ENCODE measurements around the gene TRIM45.
A peak's percentile ranks its signal among the peaks of the same experiment; 100 is the strongest.
"Not testable (repeated sequence)": the region's sequence is repeated elsewhere in the genome, so short reads cannot be mapped to it uniquely, and the experiment has no call there.

TRIM45 gene, protein sequence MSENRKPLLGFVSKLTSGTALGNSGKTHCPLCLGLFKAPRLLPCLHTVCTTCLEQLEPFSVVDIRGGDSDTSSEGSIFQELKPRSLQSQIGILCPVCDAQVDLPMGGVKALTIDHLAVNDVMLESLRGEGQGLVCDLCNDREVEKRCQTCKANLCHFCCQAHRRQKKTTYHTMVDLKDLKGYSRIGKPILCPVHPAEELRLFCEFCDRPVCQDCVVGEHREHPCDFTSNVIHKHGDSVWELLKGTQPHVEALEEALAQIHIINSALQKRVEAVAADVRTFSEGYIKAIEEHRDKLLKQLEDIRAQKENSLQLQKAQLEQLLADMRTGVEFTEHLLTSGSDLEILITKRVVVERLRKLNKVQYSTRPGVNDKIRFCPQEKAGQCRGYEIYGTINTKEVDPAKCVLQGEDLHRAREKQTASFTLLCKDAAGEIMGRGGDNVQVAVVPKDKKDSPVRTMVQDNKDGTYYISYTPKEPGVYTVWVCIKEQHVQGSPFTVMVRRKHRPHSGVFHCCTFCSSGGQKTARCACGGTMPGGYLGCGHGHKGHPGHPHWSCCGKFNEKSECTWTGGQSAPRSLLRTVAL

DNA sequence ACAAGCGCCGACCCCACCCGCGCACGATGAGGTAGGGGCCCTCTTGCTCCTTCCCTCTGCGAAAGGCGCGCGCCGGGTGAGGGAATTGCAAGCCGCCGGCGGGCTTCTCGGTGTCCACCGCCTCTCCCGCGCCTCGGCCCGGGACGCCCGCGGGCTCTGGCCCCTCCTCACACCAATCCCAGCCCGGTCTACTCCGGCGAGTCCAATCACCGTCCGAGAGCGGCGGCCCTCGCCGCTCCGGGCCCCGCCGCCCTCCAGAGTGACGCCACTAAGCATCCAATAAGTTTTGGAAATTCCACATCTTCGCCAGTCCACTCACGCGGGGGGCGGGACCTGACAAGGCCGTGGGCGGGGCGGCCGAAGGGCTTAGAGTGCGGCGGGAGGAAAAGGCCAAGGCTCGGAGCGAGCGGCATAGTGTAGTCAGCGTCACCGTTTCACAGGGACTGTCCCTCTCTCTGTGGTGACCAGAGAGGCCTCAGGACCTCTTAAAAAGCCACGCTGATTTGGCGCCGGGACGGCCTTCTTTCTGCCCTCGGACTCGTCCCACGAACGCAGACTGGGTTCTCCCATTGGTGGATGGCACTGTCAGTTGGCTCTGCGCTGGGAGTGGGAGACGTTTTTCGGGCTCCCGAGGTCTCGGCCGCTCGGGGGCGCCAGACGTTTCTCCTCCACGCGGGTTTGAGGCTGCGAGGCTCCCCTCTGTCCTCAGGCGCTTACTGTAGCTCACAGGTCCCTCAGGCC lies at the start of gene TRIM45:
TRIM45 (minus strand) TSS at position 161 of the 741 bp plus-strand sequence. CDS start 548 bp downstream, outside the sequence.
- peak; percentile 97 for DNase-seq

DNA sequence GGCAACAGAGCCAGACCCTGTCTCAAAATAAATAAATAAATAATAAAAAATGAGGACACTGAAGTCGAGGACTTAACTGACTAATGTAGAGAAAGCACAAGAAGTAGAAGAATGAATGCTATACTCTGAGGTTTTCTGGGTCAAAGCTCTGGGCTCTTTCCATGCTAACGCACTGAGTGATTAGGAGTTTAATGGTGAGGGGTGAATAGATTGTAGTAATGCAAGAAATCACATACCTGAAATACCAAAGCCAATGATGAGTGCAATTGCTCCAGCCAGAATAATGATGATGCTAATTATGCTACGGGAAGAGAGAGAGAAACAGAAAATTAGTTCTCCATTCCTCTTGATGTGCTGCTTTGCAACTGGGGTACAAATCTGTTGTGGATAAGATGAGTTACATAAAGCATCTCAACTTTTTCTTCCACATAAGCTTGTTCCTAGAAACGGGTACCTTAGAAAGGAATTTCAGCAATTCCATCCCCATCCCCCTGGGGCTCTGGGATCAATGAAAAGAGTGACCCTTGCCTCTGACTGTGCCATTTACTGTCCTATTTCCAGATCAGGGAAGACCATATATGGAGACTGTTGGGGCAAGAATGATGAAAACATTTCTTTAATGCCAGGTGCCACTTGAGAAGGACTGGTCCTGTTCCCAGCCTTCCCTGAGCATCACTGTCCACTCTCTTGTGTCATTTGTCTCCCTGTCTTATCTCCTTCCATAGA lies 48.5 kb upstream of the TRIM45 start:
- no peak for DNase-seq

DNA sequence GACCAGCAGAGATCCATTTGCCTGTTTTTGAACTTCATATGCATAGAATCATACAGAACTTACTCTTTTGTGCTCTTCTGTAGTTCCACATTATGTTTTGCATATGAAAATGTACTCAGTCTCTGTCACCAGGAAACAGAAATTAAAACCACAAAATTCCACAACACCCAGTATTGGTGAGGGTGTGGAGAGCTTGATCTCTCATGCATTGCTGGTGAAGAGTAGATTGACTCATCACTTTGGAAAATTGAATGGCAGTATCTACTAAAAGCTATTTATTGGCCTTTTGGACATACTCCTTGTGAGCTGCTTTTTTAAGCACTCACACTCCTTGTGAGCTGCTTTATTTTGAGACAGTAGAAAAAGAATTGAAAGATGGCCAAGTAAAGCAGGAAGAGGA lies 45.9 kb upstream of the TRIM45 start:
- no peak for DNase-seq

DNA sequence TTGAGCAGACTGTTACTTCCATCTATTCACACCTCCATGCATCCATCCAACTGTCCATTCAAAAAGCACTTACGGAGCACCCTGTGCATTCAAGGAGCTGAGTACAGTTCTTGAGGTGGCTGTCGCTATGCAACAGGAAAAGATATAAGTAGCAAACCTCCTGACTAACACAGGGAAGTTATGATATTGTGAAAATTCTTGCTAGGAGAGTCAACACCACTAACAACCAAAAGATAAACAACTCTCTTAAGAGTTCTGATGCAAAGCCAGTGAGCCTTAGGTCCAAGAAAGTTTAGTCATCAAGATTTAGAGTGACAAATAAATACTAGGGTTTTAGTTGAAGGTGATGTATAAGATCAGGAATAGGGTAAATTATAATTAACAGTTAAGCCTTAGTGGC lies 44.5 kb upstream of the TRIM45 start:
- DNase-seq, result no peak

GRCh38 chr1:117164209-117164608 lies 42.7 kb upstream of the TRIM45 start:
- DNase-seq, result no peak

DNA sequence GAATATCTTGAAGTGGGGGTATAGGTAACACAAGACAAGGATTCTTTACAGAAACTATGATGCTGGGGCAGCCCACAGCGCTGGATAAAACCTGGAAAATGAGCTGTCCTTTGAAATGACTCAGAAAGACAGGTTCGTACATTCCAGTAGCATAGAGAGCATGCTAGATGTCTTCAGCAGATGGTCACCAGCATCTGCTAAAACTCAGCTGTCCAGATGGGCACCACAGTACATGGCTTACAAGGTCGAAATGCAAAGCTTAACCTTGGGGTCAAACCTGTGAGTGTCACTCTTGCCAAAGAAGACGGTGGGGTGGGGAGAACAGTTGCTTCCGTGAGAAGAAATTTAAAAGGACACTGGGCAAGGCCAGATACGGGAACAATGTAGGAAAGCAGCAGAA lies 41.3 kb upstream of the TRIM45 start:
- no peak for DNase-seq

DNA sequence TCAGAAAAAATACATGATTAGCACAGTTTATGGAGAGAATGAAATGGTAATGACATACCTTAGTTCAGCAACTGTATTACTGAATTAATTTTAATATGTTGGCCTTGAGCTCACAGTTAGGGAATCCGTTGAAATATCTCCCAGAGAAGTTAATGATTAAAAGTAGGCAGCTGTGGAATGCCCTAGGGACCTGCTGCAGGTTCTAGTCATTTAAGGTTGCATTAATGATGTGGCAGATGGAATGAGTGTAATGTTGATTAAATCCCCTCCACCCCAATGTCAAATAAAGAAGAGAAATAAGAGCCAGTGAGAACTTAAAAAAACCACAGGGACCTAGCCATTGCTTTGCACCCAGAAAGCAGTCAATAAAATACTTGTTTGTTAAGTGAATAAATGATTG lies 40.3 kb upstream of the TRIM45 start:
- DNase-seq, result no peak

DNA sequence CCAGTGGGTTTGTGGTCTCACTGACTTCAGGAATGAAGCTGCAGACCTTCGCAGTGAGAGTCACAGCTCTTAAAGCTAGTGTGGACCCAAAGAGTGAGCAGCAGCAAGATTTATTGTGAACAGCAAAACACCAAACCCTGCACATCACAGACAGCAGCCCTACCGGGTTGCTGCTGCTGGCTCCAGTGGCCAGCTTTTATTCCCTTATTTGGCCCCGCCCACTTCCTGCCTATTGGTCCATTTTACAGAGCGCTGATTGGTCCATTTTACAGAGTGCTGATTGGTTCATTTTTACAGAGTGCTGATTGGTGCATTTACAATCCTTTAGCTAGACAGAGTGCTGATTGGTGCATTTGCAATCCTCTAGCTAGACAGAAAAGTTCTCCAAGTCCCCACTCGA lies 29.8 kb upstream of the TRIM45 start:
- DNase-seq, result not testable (repeated sequence)

- DNase-seq, result no peak
Measured at GRCh38 chr1:117150316-117150715, 28.8 kb upstream of the TRIM45 start.

- DNase-seq, result no peak
Measured at GRCh38 chr1:117147856-117148588, 26.5 kb upstream of the TRIM45 start.

DNA sequence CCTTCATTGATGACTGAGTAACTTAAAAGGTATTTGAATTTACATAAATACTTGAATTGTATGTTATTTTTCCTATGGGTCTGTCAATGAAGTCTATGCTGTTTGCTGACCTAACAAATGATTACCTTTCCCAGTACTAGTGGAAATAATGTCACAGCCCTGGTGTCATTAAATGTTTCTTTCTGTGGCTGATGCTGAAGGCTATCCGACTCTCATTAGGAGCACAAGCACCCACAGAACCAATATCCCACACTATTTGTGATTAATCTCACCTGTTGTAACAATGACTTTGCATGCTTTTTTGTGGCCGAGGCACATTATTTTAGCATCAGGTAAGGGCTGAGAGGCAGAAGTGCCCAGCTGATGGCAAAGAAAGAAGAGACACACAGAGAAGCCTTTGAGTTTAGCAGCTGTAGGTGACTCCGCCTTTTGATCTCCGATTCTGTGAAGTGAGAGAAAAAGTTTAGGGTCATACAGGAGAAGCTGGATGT lies 25.8 kb upstream of the TRIM45 start:
- DNase-seq, result no peak

- no peak for DNase-seq
Measured at GRCh38 chr1:117146575-117147340, 25.2 kb upstream of the TRIM45 start.

DNA sequence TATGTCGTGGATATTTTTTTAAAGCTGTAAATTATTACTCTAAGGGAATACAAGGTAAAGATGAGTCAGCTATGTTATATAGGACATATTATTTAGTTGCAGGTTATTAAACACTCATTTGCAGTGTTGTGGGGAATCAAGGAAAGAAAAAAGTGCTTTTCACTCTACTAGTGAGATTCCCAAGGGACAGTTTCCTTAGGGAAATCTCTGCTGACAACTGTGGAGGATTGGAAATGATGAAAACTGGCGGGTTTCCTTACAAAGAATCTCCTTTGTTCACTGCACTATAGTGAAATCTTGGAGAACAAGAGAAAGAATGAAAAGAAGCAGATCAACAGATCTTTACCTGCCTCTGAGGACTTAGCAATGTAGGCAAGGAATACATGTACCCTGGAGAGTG lies 24.5 kb upstream of the TRIM45 start:
- DNase-seq, result no peak

DNA sequence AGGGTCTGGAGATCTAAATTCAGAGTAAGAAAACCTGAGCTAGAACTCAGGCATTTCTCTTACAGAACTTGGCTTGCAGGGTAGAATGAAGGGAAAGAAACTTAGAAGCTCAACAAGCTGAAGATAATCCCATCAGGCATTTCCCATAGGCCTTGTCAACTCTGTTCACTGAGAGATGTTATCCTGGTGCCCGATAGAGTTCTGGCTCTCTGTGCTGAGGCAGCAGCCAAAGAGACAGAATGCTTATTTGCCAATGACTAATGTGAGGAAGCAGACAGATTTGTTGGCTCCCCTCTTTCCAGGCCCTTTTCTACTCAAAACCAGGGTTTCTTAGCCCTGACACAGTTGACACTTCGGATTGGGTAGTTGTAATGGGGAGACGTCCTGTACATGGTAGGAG lies 22.3 kb upstream of the TRIM45 start:
- DNase-seq, result no peak

DNA sequence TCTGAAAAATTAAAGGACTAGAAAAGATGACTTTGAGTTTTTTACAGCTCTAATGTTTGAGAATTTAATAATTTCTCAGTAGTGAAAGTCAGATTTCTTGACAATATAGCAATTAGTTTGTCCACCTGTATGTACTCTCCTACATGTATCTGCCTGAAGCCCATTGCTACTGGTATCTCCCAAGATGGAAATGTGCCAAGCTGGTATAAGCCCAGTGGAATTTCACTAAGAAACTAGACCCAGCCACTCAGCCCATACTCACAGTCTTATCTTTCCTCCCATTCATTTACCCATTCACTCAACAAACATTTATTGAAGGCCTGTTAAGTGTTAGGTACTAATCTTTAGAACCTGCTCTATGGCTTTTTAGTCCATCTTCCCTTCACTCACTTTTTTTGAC lies 21.6 kb upstream of the TRIM45 start:
- no peak for DNase-seq

- no peak for DNase-seq
Measured at GRCh38 chr1:117142200-117142599, 20.7 kb upstream of the TRIM45 start.

- DNase-seq, result no peak
Measured at GRCh38 chr1:117138561-117138960, 17.0 kb upstream of the TRIM45 start.

- DNase-seq, result no peak
Measured at GRCh38 chr1:117138106-117138505, 16.6 kb upstream of the TRIM45 start.

DNA sequence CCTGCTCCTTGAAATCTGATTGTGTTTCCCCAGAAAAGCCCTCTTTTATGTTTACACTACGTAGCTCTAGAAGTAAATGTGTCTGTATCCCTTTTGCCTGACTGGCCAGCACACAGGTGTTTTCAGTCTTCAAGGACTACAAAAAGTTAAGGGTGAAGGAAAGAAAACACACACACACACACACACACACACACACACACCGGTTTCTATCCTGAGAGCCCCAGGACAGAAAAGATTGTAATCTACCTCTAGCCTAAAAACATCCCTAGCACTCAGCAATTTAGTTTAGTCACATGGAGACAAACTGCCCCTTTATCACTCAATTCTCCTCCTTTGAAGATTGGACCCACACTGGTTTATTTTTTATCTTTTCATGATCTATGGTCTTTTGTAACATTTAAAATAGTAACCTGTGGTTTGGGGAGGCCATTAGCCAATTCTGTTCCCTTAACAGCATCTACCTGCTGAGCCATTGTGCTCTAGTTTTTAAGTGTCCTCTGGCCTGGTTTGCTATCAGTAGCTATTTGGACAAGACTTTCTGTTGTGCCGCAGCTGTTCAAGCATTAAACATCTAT lies 15.8 kb upstream of the TRIM45 start:
- no peak for DNase-seq

GRCh38 chr1:117136749-117137148 lies 15.2 kb upstream of the TRIM45 start:
- DNase-seq, result no peak

- no peak for DNase-seq
Measured at GRCh38 chr1:117135329-117135728, 13.8 kb upstream of the TRIM45 start.
